Activated T-cell treated with anti-CD3 and anti-CD28 coated beads, Interleukin-2, amount 50 U/mL, for 48 hours (primary cell): ENCODE measurements around the gene TP63.

Experiments
- DNase-seq, 2 experiments: peaks; one replicate each; pipeline ENCODE4 v3.0.0-alpha.2; 2020

The TP63 gene

GRCh38 chr3:189942948-189943347 is 311.8 kb downstream of the TP63 start:
- DNase-seq = no peak

- no peak for DNase-seq
Observed at GRCh38 chr3:189944285-189945145, 313.3 kb downstream of the TP63 start.

GRCh38 chr3:189945935-189946709 is 314.9 kb downstream of the TP63 start:
- no peak for DNase-seq
